MG63 (cell line): ENCODE data around the gene SERPINI1. TPM values are rescaled to one million over a fixed set of nuclear protein-coding genes. Genes with fewer than 3 reads are reported as not detected.
A peak's percentile ranks its signal among the peaks of the same experiment; 100 is the strongest.

Experiments used
- DNase-seq: peaks from one replicate; pipeline ENCODE4 v3.0.0-alpha.2; 2020
- H3K27me3 ChIP-seq: fragments of 250-450 bp; sonication (Bioruptor Pico); 2 replicates; pipeline ENCODE4 v1.5.1; 2020; ENCODE audit warnings: mild to moderate bottlenecking, moderate library complexity
- H3K36me3 ChIP-seq: fragments of 250-450 bp; sonication (Bioruptor Pico); 2 replicates; pipeline ENCODE4 v1.5.1; 2020; ENCODE audit warnings: mild to moderate bottlenecking, moderate library complexity
- H3K4me3 ChIP-seq: fragments of 250-450 bp; sonication (Bioruptor Pico); 2 replicates; pipeline ENCODE4 v1.5.1; 2020; ENCODE audit warnings: mild to moderate bottlenecking, moderate library complexity
- H3K9me3 ChIP-seq: fragments of 250-450 bp; sonication (Bioruptor Pico); 2 replicates; pipeline ENCODE4 v1.5.1; 2020; ENCODE audit warnings: mild to moderate bottlenecking, moderate library complexity
- total RNA-seq: library from RNA; depleted of rRNA; stranded (reverse); fragments of >200 nt; shearing (Covaris generic); gene quantifications from 2 replicates; pipeline ENCODE4 v1.2.3, GENCODE V29; 2014; ENCODE audit warnings: low replicate concordance

Gene SERPINI1
- total RNA-seq, 1 experiment from 2014 or later, result 3.5 TPM

- DNase-seq, result no peak
- Histone ChIP-seq H3K27me3 (no peaks in the 10 kb centered on the region), H3K36me3 (no peaks in the 10 kb centered on the region), H3K9me3 (no peaks in the 10 kb centered on the region), H3K4me3 (no peak overlapping the region)
Measured at GRCh38 chr3:167750272-167750971, 14.9 kb downstream of the SERPINI1 start.

- H3K4me3 ChIP-seq, result no peak overlapping the region
- no peaks in the 10 kb centered on the region for H3K27me3 ChIP-seq
- no peak for DNase-seq
- H3K9me3 ChIP-seq, result no peaks in the 10 kb centered on the region
- no peaks in the 10 kb centered on the region for H3K36me3 ChIP-seq
Measured at GRCh38 chr3:167754049-167754448, 18.5 kb downstream of the SERPINI1 start.

- DNase-seq, result no peak
- Histone ChIP-seq H3K36me3 (no peaks in the 10 kb centered on the region), H3K27me3 (no peaks in the 10 kb centered on the region), H3K9me3 (no peaks in the 10 kb centered on the region; the same call in 1 of the 2 replicates), H3K4me3 (no peak overlapping the region)
Measured at GRCh38 chr3:167761302-167761701, 25.8 kb downstream of the SERPINI1 start.

DNA sequence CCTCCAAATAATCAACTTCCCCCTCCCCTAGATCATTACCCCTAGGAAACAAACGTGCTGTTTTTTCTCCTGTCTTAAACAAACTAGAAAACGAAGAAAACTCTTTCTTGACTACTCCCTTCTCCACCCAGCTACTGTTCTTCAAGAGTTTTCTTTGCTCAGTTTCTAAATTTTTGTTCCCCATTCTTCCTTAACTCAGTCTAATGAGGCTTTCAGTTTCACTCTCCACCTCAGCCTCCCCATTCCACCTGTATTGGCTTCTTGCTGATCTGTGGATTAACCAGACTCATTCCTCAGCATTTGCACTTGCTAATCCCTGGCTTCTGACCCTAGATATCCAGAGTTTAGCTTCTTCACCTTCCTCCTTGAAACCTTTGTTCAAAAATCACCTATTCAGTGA is 26.8 kb downstream of the SERPINI1 start:
- Histone ChIP-seq H3K9me3 (no peaks in the 10 kb centered on the region; the same call in 1 of the 2 replicates), H3K4me3 (no peak overlapping the region)

DNA sequence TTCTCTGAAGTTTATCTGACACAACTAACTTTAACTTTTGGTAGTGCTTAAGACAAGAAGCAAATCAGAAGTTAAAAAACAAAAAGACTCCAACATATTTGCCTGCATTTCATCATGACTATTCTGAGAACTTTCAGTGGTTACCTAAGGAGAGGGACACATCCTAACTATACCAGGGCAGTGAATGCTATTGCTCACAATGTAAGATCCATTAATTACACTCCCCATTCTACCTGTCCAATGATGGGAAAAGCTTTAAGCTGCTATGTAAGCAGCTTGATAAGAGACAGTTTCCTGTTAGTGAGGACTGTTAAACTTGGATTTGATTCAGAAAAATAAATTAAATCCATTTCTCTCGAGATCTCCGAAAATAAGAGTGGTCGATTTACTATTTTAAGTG is 37.5 kb downstream of the SERPINI1 start:
- H3K36me3 ChIP-seq, result no peaks in the 10 kb centered on the region

More for the DNA sequence above, 26.8 kb downstream of the SERPINI1 start:
- Histone ChIP-seq H3K36me3 (no peaks in the 10 kb centered on the region), H3K27me3 (no peaks in the 10 kb centered on the region)
- DNase-seq, result no peak

DNA sequence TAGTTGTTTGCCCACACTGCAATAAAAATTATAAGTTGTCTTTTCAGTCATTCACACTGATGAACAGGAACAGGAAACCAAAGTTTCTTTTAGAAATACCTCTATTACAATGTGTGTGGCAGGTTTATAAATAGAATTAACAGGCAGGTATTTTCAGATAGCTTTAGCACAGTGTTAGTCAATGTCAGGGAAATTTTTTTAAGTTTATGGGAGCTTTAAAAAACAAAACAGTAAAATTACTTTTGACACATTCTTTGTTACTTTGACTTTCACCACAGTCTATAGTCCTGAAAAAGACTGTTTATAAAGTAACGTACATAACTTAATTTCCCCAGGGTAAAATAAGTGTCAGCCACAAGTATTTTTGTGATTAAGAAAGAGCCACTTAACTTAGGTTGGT is 38.1 kb downstream of the SERPINI1 start:
- Histone ChIP-seq H3K4me3 (no peak overlapping the region), H3K27me3 (no peaks in the 10 kb centered on the region), H3K36me3 (no peaks in the 10 kb centered on the region), H3K9me3 (peaks cover 8% of the 10 kb centered on the region)
- DNase-seq, result no peak

More for the DNA sequence above, 37.5 kb downstream of the SERPINI1 start:
- Histone ChIP-seq H3K27me3 (no peaks in the 10 kb centered on the region), H3K9me3 (peaks cover 3% of the 10 kb centered on the region; the same call in 1 of the 2 replicates), H3K4me3 (no peak overlapping the region)
- no peak for DNase-seq

GRCh38 chr3:167776066-167776685 is 40.7 kb downstream of the SERPINI1 start:
- peaks cover 11% of the 10 kb centered on the region for H3K9me3 ChIP-seq
- H3K27me3 ChIP-seq, result no peaks in the 10 kb centered on the region
- H3K36me3 ChIP-seq, result no peaks in the 10 kb centered on the region
- H3K4me3 ChIP-seq, result no peak overlapping the region
- peak; percentile 50 for DNase-seq

GRCh38 chr3:167777356-167777755 is 41.8 kb downstream of the SERPINI1 start:
- no peaks in the 10 kb centered on the region for H3K36me3 ChIP-seq

GRCh38 chr3:167780214-167780883 is 44.8 kb downstream of the SERPINI1 start:
- Histone ChIP-seq H3K4me3 (no peak overlapping the region), H3K27me3 (no peaks in the 10 kb centered on the region), H3K36me3 (no peaks in the 10 kb centered on the region), H3K9me3 (peaks cover 11% of the 10 kb centered on the region)
- DNase-seq, result no peak

More at GRCh38 chr3:167777356-167777755, 41.8 kb downstream of the SERPINI1 start:
- peaks cover 11% of the 10 kb centered on the region for H3K9me3 ChIP-seq
- H3K27me3 ChIP-seq, result no peaks in the 10 kb centered on the region
- no peak for DNase-seq
- no peak overlapping the region for H3K4me3 ChIP-seq

DNA sequence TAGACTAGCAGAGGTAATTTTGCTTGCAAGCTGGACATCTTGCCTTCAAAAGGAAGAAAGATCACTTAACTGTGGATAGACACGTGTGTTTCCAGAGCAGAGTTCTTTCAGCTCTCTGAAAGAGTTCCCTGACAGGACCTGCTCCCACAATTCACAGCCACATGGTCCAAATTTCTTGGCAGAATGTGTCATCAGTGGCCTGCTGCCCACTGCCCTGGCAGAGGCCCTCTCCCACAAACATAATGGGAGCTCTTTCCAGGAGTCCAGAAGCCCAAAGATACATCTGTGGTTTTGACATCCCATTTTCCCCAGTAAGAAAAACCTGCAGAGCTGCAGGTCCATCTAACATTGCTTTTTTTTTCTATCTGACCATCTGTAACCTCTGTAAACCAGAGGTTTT is 48.3 kb downstream of the SERPINI1 start:
- H3K36me3 ChIP-seq, result no peaks in the 10 kb centered on the region
- H3K27me3 ChIP-seq, result no peaks in the 10 kb centered on the region
- H3K4me3 ChIP-seq, result no peak overlapping the region
- peak; percentile 75 for DNase-seq
- H3K9me3 ChIP-seq, result peaks cover 1% of the 10 kb centered on the region

DNA sequence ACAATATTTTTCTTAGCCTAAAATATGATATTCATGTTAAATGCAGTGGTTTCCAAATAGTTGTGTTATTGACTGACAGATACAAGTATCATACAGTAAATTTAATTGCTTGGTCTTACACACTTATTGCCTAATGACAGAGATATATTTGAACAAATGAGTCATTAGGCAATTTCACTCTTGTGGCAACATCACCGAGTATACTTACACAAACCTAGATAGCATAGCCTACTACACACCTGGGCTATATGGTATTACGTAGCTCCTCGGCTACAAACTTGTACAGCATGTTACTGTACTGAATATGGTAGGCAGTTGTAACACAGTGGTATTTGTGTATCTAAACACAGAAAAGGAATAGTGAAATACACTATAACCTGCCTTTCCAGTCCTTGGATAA is 50.3 kb downstream of the SERPINI1 start:
- no peak for DNase-seq
- no peak overlapping the region for H3K4me3 ChIP-seq
- H3K27me3 ChIP-seq, result no peaks in the 10 kb centered on the region
- H3K36me3 ChIP-seq, result no peaks in the 10 kb centered on the region
- H3K9me3 ChIP-seq, result no peaks in the 10 kb centered on the region

DNA sequence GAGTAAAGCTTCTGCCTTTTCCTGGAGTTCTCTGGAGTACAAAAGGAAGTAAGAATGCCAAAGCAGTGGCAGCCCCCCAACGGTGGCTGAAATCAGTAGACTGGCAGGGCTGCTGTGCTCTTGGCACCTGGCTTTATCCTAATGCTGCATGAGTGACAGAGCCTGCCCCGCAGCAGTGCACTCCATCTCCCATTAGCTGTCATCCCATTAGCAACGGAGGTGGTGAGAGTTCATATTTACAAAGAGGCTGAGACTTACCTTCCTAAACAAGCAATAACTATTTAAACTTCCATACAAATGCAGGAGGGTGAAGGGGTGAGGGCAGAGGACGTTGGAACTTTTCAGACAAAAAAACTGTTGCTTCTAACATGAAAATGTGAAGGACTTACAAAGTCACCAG is 51.9 kb downstream of the SERPINI1 start:
- H3K36me3 ChIP-seq, result no peaks in the 10 kb centered on the region
- H3K27me3 ChIP-seq, result no peaks in the 10 kb centered on the region
- H3K9me3 ChIP-seq, result no peaks in the 10 kb centered on the region
- DNase-seq, result no peak
- no peak overlapping the region for H3K4me3 ChIP-seq

DNA sequence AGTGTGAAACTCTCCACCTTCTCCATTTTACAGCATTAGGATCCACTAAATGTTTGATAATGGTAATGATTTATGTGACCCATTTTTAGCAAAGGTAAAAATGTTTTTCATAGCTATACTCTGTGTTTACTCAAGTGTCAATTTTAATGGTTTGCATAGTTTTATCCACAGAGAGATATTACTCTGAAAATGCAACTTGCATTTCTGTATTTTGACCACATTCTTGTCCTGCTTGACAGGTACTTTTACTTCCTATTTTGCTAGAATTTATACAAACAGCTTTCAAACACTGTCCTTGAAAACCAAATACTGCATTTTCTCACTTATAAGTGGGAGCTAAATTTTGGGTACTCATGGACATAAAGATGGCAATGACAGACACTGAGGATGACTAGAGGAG is 62.9 kb downstream of the SERPINI1 start:
- H3K4me3 ChIP-seq, result no peak overlapping the region
- H3K9me3 ChIP-seq, result no peaks in the 10 kb centered on the region
- no peaks in the 10 kb centered on the region for H3K27me3 ChIP-seq
- no peak for DNase-seq
- no peaks in the 10 kb centered on the region for H3K36me3 ChIP-seq

GRCh38 chr3:167808910-167809309 is 73.4 kb downstream of the SERPINI1 start:
- DNase-seq, result no peak
- Histone ChIP-seq H3K9me3 (no peaks in the 10 kb centered on the region), H3K36me3 (no peaks in the 10 kb centered on the region), H3K27me3 (no peaks in the 10 kb centered on the region), H3K4me3 (no peak overlapping the region)

- Histone ChIP-seq H3K36me3 (no peaks in the 10 kb centered on the region), H3K27me3 (no peaks in the 10 kb centered on the region), H3K4me3 (no peak overlapping the region), H3K9me3 (no peaks in the 10 kb centered on the region)
- DNase-seq, result no peak
Measured at GRCh38 chr3:167810236-167810635, 74.7 kb downstream of the SERPINI1 start.

DNA sequence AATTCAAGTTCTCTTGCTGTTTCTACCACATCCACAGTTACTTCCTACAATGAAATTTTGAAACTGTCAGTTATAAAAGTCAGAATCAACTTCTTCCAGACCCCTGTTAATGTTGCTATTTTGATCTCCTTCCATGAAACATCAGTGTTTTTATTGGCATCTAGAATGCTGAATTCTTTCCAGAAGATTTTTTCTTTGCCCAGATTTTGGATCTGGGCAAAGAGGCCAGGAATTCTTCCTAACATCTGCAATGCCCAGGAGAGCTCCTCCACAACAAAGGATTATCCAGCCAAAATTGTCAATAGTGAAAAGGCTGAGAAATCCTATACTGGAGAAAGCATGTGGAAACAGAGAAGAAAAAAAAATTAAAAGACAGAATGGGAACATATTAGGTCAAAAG is 75.5 kb downstream of the SERPINI1 start:
- H3K9me3 ChIP-seq, result no peaks in the 10 kb centered on the region
- H3K4me3 ChIP-seq, result no peak overlapping the region
- no peaks in the 10 kb centered on the region for H3K36me3 ChIP-seq
- DNase-seq, result peak; percentile 35
- H3K27me3 ChIP-seq, result no peaks in the 10 kb centered on the region
